ENCODE results near the gene RBMS3.

RBMS3 gene

DNA sequence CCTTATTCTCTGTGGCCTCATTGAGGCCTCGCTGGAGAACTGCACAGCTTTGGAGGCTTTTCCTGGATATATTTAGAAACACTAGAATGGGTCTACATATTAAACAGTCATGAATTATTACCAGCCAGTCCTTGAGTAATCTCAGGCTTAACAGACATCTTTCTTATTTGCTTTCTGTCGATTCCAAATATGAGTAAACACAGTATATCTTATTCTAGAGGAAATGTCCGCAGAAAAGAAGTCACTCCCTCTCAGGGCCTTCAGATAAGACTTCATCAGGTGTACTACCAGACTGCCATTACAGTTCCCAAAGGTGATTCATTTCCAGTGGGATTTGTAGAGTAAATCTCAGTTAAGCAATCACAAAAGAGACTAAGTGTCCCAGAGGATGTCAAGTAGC, 310.7 kb downstream of the RBMS3 start:
- H3K9me3 ChIP-seq (ENCODE audit: low read length) = no peaks in the 10 kb centered on the region
- H3K36me3 ChIP-seq (ENCODE audit: insufficient read depth, low read length) = no peaks in the 10 kb centered on the region
- H3K4me3 ChIP-seq (ENCODE audit: low read depth in 1 of 2, low read length in 2 of 2) = no peak overlapping the region
- no peaks in the 10 kb centered on the region for H3K4me1 ChIP-seq (ENCODE audit: insufficient read depth, low read length)
- no peaks in the 10 kb centered on the region for H3K27me3 ChIP-seq (ENCODE audit: control insufficient read depth in 1 of 2, insufficient read depth in 2 of 2, low read length in 2 of 2)
- no peak overlapping the region for H3K9ac ChIP-seq (ENCODE audit: low read length)
- no peak overlapping the region for H3K27ac ChIP-seq (ENCODE audit: low read depth, low read length)

DNA sequence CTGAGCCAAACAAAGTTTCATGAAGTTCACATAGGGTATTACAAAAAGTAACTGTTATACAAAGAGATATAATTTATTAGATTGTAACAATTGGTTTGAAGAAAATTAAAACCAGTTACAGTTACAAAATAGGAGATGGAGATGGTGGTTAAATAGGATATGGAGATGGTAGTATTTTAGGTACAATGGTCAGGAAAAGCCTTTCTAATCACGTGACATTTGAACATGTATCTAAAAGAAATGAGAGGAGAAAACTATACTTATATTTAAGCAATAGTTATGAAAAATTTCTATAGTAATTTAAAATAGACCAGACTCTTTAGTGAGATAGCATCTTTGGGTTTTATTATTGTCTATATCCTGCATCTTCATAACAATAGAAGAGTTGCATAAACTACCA, 312.9 kb downstream of the RBMS3 start:
- H3K36me3 ChIP-seq (ENCODE audit: insufficient read depth, low read length) = no peaks in the 10 kb centered on the region
- no peak overlapping the region for H3K9ac ChIP-seq (ENCODE audit: low read length)
- no peaks in the 10 kb centered on the region for H3K4me1 ChIP-seq (ENCODE audit: insufficient read depth, low read length)
- no peak overlapping the region for H3K4me3 ChIP-seq (ENCODE audit: low read depth in 1 of 2, low read length in 2 of 2)
- H3K27ac ChIP-seq (ENCODE audit: low read depth, low read length) = no peak overlapping the region
- no peaks in the 10 kb centered on the region for H3K27me3 ChIP-seq (ENCODE audit: control insufficient read depth in 1 of 2, insufficient read depth in 2 of 2, low read length in 2 of 2)
- no peaks in the 10 kb centered on the region for H3K9me3 ChIP-seq (ENCODE audit: low read length)

DNA sequence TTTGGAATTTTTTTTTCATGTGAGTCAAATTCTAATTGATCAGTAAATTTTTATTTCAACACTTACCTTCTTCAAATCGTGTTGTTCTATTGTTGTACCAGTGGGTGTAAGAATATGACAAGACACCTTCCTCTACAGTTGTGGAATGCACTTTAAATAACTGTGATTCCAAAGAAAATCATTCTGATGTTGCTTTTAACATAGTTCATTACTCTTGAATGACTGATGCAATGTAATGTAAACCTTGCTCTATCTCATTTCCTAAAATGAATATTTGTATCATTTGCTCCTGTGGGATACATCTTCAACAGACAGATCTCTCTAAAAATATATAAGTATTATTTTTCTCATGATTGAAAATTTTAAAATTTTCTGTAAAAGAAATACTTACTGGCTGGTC, 313.4 kb downstream of the RBMS3 start:
- no peak overlapping the region for H3K4me3 ChIP-seq (ENCODE audit: low read depth in 1 of 2, low read length in 2 of 2)
- H3K9ac ChIP-seq (ENCODE audit: low read length) = no peak overlapping the region
- H3K4me1 ChIP-seq (ENCODE audit: insufficient read depth, low read length) = no peaks in the 10 kb centered on the region
- H3K9me3 ChIP-seq (ENCODE audit: low read length) = no peaks in the 10 kb centered on the region
- no peak overlapping the region for H3K27ac ChIP-seq (ENCODE audit: low read depth, low read length)
- no peaks in the 10 kb centered on the region for H3K27me3 ChIP-seq (ENCODE audit: control insufficient read depth in 1 of 2, insufficient read depth in 2 of 2, low read length in 2 of 2)
- H3K36me3 ChIP-seq (ENCODE audit: insufficient read depth, low read length) = no peaks in the 10 kb centered on the region

DNA sequence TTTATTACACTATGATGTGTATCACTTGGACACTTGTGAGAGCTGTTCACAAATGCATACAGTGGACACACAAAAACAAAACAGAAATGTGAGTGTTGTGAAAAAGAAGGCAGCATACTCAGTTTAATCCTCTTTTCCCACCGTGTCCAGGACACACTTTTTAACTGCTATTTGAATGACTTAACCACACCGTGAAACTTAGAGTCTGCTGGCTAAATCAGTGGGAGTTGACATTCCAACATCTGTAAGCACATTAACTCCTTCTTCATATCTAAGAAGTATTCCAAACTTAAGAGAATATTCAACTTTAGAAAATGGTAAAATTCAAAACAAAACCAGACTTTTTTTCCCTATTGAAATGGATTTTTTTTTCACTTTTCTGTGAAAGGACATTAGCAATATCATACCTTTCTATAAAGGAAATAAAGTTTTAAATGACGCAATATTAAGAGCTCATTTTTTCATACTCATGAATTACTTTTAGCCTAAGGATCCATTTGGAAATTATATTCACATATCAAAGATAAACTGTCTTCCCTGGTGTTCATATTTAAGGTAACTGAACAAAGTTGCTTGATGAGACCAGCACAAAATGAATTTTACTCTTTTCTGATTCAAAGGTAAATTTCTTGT, 316.6 kb downstream of the RBMS3 start:
- no peak overlapping the region for H3K9ac ChIP-seq (ENCODE audit: low read length)
- no peaks in the 10 kb centered on the region for H3K4me1 ChIP-seq (ENCODE audit: insufficient read depth, low read length)
- no peaks in the 10 kb centered on the region for H3K9me3 ChIP-seq (ENCODE audit: low read length)
- H3K36me3 ChIP-seq (ENCODE audit: insufficient read depth, low read length) = no peaks in the 10 kb centered on the region
- H3K27me3 ChIP-seq (ENCODE audit: control insufficient read depth in 1 of 2, insufficient read depth in 2 of 2, low read length in 2 of 2) = no peaks in the 10 kb centered on the region
- no peak overlapping the region for H3K4me3 ChIP-seq (ENCODE audit: low read depth in 1 of 2, low read length in 2 of 2)
- H3K27ac ChIP-seq (ENCODE audit: low read depth, low read length) = no peak overlapping the region

DNA sequence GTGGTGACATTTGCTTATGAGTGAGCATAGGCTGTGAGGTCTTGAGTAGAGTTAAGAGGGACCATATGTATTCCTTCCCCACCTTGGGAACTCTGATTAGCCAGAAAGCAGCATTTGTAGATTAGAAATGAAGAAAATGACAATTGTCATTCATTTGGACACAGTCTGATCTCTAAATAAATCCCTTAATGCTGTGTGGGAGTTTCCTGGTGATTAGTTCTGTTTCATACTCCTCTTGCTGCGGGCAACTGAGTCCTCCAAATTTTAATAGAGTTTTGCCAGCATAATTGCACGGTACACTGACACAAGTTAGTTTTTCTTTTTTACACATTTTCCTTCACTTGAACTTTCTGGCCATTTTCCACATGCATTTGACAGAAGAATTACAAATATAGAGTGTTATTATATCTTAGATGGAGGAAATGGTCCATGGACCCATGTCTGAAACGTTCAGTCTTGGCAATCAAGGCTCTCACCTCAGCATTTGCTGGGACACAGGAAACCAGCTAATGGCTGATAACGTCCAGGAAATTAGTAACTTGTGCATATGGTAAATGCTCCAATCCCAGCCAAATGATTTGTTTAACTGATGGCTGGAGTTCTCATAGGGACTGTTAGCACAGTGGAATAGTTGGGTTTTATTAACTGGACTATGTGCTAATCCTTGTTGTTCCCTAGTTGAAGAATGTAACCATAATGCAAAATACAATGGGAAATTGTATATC, 321.2 kb downstream of the RBMS3 start:
- Histone ChIP-seq H3K4me1 (ENCODE audit: insufficient read depth, low read length) (peaks cover 10% of the 10 kb centered on the region), H3K4me3 (ENCODE audit: low read depth in 1 of 2, low read length in 2 of 2) (no peak overlapping the region), H3K9ac (ENCODE audit: low read length) (no peak overlapping the region), H3K9me3 (ENCODE audit: low read length) (no peaks in the 10 kb centered on the region), H3K27ac (ENCODE audit: low read depth, low read length) (no peak overlapping the region), H3K27me3 (ENCODE audit: control insufficient read depth in 1 of 2, insufficient read depth in 2 of 2, low read length in 2 of 2) (no peaks in the 10 kb centered on the region), H3K36me3 (ENCODE audit: insufficient read depth, low read length) (no peaks in the 10 kb centered on the region)

DNA sequence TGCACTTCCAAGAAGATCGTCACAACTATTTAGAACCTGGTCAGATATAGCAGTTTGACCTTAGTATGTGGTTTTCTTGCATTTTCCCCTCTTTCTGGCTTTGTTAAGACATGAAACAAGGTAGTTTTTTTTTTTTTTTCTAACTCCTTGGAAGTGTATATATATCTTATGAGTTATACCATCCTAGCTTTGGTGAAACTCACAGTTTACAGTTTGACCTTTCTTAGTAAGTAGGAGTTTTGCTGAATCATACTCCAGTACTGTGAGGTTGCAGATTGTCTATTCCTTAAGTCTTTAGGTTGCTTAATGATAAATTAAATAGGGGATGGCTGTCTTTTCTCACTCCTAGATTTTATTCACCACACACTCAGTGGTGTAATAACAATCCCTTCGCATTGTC, 325.0 kb downstream of the RBMS3 start:
- no peak overlapping the region for H3K4me3 ChIP-seq (ENCODE audit: low read depth in 1 of 2, low read length in 2 of 2)
- no peaks in the 10 kb centered on the region for H3K27me3 ChIP-seq (ENCODE audit: control insufficient read depth in 1 of 2, insufficient read depth in 2 of 2, low read length in 2 of 2)
- H3K36me3 ChIP-seq (ENCODE audit: insufficient read depth, low read length) = no peaks in the 10 kb centered on the region
- H3K4me1 ChIP-seq (ENCODE audit: insufficient read depth, low read length) = peaks cover 10% of the 10 kb centered on the region
- H3K9ac ChIP-seq (ENCODE audit: low read length) = no peak overlapping the region
- H3K27ac ChIP-seq (ENCODE audit: low read depth, low read length) = no peak overlapping the region
- no peaks in the 10 kb centered on the region for H3K9me3 ChIP-seq (ENCODE audit: low read length)

DNA sequence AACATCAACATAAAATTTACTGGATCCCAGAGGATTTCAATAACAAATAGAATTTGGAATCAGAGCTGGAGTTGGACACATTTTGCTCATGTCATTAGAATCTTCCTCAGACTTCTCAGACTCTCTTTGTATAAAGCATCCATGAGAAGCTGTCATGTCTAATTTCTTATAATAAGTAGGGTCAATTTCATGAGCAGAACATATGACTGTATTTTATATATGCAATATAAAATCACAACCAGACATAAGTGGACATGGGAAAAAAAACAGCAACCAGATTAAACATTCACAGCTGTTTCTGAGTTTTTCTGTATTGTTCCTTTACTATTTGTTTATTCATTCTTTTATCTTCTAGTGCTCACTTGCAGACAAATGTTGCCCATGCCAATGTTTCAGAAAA, 325.5 kb downstream of the RBMS3 start:
- no peak overlapping the region for H3K4me3 ChIP-seq (ENCODE audit: low read depth in 1 of 2, low read length in 2 of 2)
- no peaks in the 10 kb centered on the region for H3K27me3 ChIP-seq (ENCODE audit: control insufficient read depth in 1 of 2, insufficient read depth in 2 of 2, low read length in 2 of 2)
- no peak overlapping the region for H3K9ac ChIP-seq (ENCODE audit: low read length)
- H3K27ac ChIP-seq (ENCODE audit: low read depth, low read length) = no peak overlapping the region
- no peaks in the 10 kb centered on the region for H3K9me3 ChIP-seq (ENCODE audit: low read length)
- H3K36me3 ChIP-seq (ENCODE audit: insufficient read depth, low read length) = no peaks in the 10 kb centered on the region
- peaks cover 10% of the 10 kb centered on the region for H3K4me1 ChIP-seq (ENCODE audit: insufficient read depth, low read length)

DNA sequence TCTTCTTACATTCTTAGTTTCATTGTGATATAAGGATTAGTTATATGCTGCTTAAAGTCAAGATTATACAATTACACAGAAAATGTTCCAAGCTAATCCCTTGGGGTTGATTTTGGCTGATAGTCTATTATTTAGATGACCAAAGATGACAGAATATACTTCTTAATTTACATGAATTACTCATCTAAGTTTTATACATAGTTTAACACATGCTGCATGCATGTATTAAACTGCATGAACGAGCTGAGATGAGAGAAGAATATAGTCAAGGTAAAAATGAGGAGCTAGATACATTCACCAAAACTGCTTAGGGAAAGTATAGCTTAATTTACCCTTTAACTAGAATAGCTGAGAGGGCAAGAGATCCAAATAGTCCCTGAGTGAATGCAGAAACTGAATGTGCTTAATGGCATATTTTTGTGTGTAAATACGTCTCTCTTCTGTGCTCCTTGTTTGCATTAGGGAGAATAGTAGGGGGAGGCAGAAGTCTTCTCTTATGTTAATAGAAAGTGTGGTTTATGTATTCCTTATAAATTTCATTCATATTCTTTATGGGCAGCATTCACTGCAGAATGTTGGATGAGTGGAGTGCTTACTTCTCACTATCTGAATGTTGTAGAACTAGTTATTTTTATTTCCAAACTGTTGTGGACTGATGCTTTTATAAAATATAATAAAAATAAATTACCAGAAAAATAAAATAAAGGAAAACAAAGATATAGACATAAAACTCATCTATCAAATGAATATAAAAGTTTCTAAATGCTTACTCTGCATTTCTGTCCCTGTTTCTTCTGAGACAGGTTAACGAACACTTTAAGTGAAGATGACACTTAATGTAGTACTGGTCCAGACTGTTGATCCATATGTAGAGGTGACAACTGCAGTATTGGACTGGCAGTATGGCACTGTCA, 327.8 kb downstream of the RBMS3 start:
- H3K4me3 ChIP-seq (ENCODE audit: low read depth in 1 of 2, low read length in 2 of 2) = no peak overlapping the region
- H3K4me1 ChIP-seq (ENCODE audit: insufficient read depth, low read length) = peaks cover 10% of the 10 kb centered on the region
- no peaks in the 10 kb centered on the region for H3K9me3 ChIP-seq (ENCODE audit: low read length)
- H3K9ac ChIP-seq (ENCODE audit: low read length) = no peak overlapping the region
- H3K27me3 ChIP-seq (ENCODE audit: control insufficient read depth in 1 of 2, insufficient read depth in 2 of 2, low read length in 2 of 2) = no peaks in the 10 kb centered on the region
- no peaks in the 10 kb centered on the region for H3K36me3 ChIP-seq (ENCODE audit: insufficient read depth, low read length)
- H3K27ac ChIP-seq (ENCODE audit: low read depth, low read length) = no peak overlapping the region

DNA sequence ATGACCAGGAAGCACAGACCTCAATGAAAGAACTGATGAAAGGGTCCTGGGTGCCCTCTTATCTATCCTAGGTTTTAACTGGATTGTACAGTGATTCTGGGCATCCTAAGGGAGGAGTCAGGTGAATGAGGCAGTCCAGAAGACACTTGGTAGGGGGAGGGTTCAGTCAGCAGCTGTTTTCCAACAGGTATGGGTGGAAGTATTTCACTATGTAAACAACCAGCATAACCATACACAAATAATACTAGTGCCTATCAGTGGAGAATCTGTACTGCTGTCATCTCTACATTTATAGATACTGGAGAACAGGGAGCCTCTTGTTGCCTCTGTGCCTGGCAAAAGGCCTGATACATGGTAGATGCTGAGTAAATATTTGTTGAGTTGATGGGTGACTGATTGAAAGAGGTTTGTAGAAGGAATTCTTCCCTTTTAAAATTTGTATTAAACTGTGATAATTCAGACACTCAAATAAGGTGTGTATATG, 328.5 kb downstream of the RBMS3 start:
- Histone ChIP-seq H3K9ac (ENCODE audit: low read length) (no peak overlapping the region), H3K4me1 (ENCODE audit: insufficient read depth, low read length) (peaks cover 10% of the 10 kb centered on the region), H3K27ac (ENCODE audit: low read depth, low read length) (no peak overlapping the region), H3K9me3 (ENCODE audit: low read length) (no peaks in the 10 kb centered on the region), H3K36me3 (ENCODE audit: insufficient read depth, low read length) (no peaks in the 10 kb centered on the region), H3K27me3 (ENCODE audit: control insufficient read depth in 1 of 2, insufficient read depth in 2 of 2, low read length in 2 of 2) (no peaks in the 10 kb centered on the region), H3K4me3 (ENCODE audit: low read depth in 1 of 2, low read length in 2 of 2) (no peak overlapping the region)

DNA sequence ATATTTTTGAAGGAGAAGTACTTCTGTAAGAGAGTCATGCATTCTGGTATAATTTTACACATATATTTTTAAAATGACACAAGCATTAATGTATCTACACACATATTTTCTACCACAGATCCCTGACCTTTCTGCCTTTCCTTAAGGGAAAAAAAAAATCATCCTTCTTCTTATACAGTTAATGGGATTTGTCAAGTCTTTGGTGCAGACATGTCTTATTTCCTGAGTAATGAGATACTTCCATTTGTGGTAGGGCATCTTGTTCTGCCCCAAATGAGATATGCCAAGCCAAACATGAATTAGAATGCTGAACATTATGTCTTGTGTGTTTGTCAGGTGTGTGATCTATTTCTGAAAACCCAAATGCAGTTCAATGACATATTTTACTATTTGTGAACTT, 329.9 kb downstream of the RBMS3 start:
- Histone ChIP-seq H3K36me3 (ENCODE audit: insufficient read depth, low read length) (no peaks in the 10 kb centered on the region), H3K9me3 (ENCODE audit: low read length) (no peaks in the 10 kb centered on the region), H3K27me3 (ENCODE audit: control insufficient read depth in 1 of 2, insufficient read depth in 2 of 2, low read length in 2 of 2) (no peaks in the 10 kb centered on the region), H3K27ac (ENCODE audit: low read depth, low read length) (no peak overlapping the region), H3K9ac (ENCODE audit: low read length) (no peak overlapping the region), H3K4me3 (ENCODE audit: low read depth in 1 of 2, low read length in 2 of 2) (no peak overlapping the region), H3K4me1 (ENCODE audit: insufficient read depth, low read length) (peaks cover 6% of the 10 kb centered on the region)

DNA sequence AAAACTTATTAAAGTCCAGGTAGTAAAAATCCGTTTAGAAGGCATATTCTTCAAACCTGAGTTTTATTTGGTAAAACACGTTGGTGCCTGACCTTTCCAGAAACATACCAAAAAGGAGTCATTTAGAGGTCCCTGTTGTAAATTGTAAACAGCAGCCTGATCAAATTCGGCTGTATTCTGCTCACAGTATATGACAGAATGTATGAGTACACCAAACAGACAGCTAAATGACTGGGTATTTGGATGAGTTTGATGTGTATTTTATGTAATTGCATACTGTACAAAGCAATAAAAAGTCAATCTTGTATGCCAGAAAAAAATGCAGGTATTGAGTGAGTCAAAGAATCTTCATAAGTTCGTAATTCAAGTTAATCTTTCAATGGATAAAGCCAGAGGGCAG, 330.4 kb downstream of the RBMS3 start:
- H3K4me1 ChIP-seq (ENCODE audit: insufficient read depth, low read length) = peaks cover 1% of the 10 kb centered on the region
- no peaks in the 10 kb centered on the region for H3K36me3 ChIP-seq (ENCODE audit: insufficient read depth, low read length)
- no peak overlapping the region for H3K27ac ChIP-seq (ENCODE audit: low read depth, low read length)
- H3K9ac ChIP-seq (ENCODE audit: low read length) = no peak overlapping the region
- no peaks in the 10 kb centered on the region for H3K9me3 ChIP-seq (ENCODE audit: low read length)
- no peak overlapping the region for H3K4me3 ChIP-seq (ENCODE audit: low read depth in 1 of 2, low read length in 2 of 2)
- H3K27me3 ChIP-seq (ENCODE audit: control insufficient read depth in 1 of 2, insufficient read depth in 2 of 2, low read length in 2 of 2) = no peaks in the 10 kb centered on the region

Measured in muscle layer of colon (tissue), 2 donors.